GM23338 (cell line): ENCODE results near the gene CGA.

ENCODE experiments used
- CTCF ChIP-seq, 2 experiments: fragments of 200-600 bp in 1 of 2; sonication (generic) in 1 of 2; conservative IDR thresholded peaks; 2 replicates each; pipeline versions ENCODE4 v1.5.1 to v1.6.1; 2016 to 2017; ENCODE audit warnings: antibody characterized with exemption in 2 of 2, low read depth in 2 of 2, mild to moderate bottlenecking in 2 of 2, moderate library complexity in 1 of 2
- EZH2 ChIP-seq: fragments of 200-600 bp; sonication (generic); IDR thresholded peaks from one replicate; pipeline ENCODE4 v1.8.0; 2017; ENCODE audit warnings: antibody characterized with exemption, mild to moderate bottlenecking, low read depth; ENCODE audit not compliant: unreplicated experiment
- JUNB ChIP-seq: IDR thresholded peaks from one replicate; pipeline ENCODE4 v1.6.1; 2016; ENCODE audit warnings: antibody characterized with exemption; ENCODE audit not compliant: unreplicated experiment
- POLR2AphosphoS5 ChIP-seq: IDR thresholded peaks from 2 replicates; pipeline ENCODE4 v1.6.1; 2016; ENCODE audit warnings: antibody characterized with exemption, low read depth
- ZNF114 ChIP-seq: fragments of 250-450 bp; sonication (Bioruptor Pico); IDR thresholded peaks from 2 replicates; pipeline ENCODE4 v1.5.0; 2020; ENCODE audit warnings: mild to moderate bottlenecking, moderate library complexity
- TF ChIP-seq, protein P1 (sequence below): IDR thresholded peaks from one replicate; pipeline ENCODE4 v1.6.1; 2018; ENCODE audit warnings: antibody characterized with exemption; ENCODE audit not compliant: unreplicated experiment
- TF ChIP-seq, protein P2 (sequence below): fragments of 250-450 bp; sonication (Bioruptor Pico); IDR thresholded peaks from 2 replicates; pipeline ENCODE4 v1.5.0; 2020; ENCODE audit warnings: mild to moderate bottlenecking, moderate library complexity

GRCh38 chr6:87059943-87060342, 35.0 kb downstream of the CGA start:
- no peak for TF ChIP-seq CTCF (conservative IDR thresholded peaks at IDR 0.05; ENCODE audit: low read depth in 2 of 2)
- TF ChIP-seq, protein P1, sequence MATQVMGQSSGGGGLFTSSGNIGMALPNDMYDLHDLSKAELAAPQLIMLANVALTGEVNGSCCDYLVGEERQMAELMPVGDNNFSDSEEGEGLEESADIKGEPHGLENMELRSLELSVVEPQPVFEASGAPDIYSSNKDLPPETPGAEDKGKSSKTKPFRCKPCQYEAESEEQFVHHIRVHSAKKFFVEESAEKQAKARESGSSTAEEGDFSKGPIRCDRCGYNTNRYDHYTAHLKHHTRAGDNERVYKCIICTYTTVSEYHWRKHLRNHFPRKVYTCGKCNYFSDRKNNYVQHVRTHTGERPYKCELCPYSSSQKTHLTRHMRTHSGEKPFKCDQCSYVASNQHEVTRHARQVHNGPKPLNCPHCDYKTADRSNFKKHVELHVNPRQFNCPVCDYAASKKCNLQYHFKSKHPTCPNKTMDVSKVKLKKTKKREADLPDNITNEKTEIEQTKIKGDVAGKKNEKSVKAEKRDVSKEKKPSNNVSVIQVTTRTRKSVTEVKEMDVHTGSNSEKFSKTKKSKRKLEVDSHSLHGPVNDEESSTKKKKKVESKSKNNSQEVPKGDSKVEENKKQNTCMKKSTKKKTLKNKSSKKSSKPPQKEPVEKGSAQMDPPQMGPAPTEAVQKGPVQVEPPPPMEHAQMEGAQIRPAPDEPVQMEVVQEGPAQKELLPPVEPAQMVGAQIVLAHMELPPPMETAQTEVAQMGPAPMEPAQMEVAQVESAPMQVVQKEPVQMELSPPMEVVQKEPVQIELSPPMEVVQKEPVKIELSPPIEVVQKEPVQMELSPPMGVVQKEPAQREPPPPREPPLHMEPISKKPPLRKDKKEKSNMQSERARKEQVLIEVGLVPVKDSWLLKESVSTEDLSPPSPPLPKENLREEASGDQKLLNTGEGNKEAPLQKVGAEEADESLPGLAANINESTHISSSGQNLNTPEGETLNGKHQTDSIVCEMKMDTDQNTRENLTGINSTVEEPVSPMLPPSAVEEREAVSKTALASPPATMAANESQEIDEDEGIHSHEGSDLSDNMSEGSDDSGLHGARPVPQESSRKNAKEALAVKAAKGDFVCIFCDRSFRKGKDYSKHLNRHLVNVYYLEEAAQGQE, result no peak
- no peak for TF ChIP-seq POLR2AphosphoS5
- TF ChIP-seq, protein P2, sequence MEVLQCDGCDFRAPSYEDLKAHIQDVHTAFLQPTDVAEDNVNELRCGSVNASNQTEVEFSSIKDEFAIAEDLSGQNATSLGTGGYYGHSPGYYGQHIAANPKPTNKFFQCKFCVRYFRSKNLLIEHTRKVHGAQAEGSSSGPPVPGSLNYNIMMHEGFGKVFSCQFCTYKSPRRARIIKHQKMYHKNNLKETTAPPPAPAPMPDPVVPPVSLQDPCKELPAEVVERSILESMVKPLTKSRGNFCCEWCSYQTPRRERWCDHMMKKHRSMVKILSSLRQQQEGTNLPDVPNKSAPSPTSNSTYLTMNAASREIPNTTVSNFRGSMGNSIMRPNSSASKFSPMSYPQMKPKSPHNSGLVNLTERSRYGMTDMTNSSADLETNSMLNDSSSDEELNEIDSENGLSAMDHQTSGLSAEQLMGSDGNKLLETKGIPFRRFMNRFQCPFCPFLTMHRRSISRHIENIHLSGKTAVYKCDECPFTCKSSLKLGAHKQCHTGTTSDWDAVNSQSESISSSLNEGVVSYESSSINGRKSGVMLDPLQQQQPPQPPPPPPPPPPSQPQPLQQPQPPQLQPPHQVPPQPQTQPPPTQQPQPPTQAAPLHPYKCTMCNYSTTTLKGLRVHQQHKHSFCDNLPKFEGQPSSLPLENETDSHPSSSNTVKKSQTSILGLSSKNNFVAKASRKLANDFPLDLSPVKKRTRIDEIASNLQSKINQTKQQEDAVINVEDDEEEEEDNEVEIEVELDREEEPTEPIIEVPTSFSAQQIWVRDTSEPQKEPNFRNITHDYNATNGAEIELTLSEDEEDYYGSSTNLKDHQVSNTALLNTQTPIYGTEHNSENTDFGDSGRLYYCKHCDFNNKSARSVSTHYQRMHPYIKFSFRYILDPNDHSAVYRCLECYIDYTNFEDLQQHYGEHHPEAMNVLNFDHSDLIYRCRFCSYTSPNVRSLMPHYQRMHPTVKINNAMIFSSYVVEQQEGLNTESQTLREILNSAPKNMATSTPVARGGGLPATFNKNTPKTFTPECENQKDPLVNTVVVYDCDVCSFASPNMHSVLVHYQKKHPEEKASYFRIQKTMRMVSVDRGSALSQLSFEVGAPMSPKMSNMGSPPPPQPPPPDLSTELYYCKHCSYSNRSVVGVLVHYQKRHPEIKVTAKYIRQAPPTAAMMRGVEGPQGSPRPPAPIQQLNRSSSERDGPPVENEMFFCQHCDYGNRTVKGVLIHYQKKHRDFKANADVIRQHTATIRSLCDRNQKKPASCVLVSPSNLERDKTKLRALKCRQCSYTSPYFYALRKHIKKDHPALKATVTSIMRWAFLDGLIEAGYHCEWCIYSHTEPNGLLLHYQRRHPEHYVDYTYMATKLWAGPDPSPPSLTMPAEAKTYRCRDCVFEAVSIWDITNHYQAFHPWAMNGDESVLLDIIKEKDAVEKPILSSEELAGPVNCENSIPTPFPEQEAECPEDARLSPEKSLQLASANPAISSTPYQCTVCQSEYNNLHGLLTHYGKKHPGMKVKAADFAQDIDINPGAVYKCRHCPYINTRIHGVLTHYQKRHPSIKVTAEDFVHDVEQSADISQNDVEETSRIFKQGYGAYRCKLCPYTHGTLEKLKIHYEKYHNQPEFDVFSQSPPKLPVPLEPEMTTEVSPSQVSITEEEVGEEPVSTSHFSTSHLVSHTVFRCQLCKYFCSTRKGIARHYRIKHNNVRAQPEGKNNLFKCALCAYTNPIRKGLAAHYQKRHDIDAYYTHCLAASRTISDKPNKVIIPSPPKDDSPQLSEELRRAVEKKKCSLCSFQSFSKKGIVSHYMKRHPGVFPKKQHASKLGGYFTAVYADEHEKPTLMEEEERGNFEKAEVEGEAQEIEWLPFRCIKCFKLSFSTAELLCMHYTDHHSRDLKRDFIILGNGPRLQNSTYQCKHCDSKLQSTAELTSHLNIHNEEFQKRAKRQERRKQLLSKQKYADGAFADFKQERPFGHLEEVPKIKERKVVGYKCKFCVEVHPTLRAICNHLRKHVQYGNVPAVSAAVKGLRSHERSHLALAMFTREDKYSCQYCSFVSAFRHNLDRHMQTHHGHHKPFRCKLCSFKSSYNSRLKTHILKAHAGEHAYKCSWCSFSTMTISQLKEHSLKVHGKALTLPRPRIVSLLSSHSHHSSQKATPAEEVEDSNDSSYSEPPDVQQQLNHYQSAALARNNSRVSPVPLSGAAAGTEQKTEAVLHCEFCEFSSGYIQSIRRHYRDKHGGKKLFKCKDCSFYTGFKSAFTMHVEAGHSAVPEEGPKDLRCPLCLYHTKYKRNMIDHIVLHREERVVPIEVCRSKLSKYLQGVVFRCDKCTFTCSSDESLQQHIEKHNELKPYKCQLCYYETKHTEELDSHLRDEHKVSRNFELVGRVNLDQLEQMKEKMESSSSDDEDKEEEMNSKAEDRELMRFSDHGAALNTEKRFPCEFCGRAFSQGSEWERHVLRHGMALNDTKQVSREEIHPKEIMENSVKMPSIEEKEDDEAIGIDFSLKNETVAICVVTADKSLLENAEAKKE (CRISPR knock-in tag), result no peak
- TF ChIP-seq EZH2, result no peak
- TF ChIP-seq JUNB, result no peak
- no peak for TF ChIP-seq ZNF114 (CRISPR knock-in tag)
